GM18951 (cell line): ENCODE measurements around the gene CGB7.

ENCODE experiments used
- POLR2A ChIP-seq: IDR thresholded peaks from 4 replicates; pipeline ENCODE4 v1.6.1; 2011; ENCODE audit warnings: mild to moderate bottlenecking; ENCODE audit not compliant: insufficient read length, insufficient read depth; ENCODE audit errors: extremely low read depth
- in situ Hi-C: fragments of 300-500 bp; cut with MboI; formaldehyde crosslinking; loops from one replicate; pipeline ENCODE4 v1.12.0; 2022; ENCODE audit warnings: low sequenced_read_pairs, mixed read lengths, inconsistent platforms; ENCODE audit not compliant: unreplicated experiment

CGB7 gene

GRCh38 chr19:49004964-49005614, 52.5 kb downstream of the CGB7 start:
- TF ChIP-seq POLR2A: no peak
- in situ Hi-C loops: no loop called here
